ENCODE results near the gene MARCKS.
A peak's percentile ranks its signal among the peaks of the same experiment; 100 is the strongest.

Gene MARCKS

DNA sequence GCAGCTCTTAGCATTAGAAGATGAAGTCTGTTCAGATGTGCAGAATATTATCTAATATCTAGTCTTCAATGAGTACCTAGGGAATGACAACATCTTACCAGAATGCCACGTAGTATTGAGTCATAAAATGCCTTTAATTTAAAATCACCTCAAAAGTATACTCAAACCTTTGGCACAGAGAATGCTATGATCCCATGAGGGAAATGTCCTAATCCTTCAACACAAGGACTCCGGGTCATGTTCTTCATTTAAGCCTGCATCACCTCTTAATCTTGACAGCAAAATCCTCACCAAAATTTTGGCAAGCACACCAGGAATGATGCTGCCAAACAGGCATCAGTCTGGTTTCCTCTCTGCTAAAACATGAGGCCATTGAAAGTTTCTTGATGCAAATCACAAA, 23.6 kb upstream of the MARCKS start:
- Mint-ChIP-seq H3K36me3 (no peaks in the 10 kb centered on the region), H3K27me3 (no peaks in the 10 kb centered on the region), H3K4me1 (peaks cover 6% of the 10 kb centered on the region), H3K9me3 (no peaks in the 10 kb centered on the region), H3K4me3 (no peak overlapping the region), H3K27ac (no peak overlapping the region)
- no peak for ATAC-seq (ENCODE audit: low read depth)
- no peak for DNase-seq (ENCODE audit: low spot score in 2 of 2)

DNA sequence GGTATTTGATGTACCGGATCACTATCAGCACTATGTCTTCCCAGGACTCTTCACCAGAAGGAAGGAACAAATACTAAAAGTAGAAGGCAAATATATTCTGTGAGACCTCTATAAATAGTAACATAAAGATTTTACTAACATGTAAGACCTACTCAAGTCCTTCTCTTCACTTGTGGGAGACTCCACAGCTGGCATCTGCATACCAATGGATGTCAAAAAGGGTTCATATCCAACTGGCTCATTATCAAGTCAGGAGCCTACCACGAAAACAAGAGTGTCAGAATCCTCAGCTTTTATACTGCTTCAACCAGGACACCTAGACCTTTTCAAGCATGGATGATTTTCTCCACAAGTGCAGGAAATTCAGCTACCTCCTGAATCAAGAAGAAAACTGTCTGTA, 20.0 kb upstream of the MARCKS start:
- DNase-seq (ENCODE audit: low spot score in 2 of 2) (no peak), ATAC-seq (ENCODE audit: low read depth) (no peak)
- Mint-ChIP-seq H3K9me3 (no peaks in the 10 kb centered on the region), H3K4me1 (peaks cover 6% of the 10 kb centered on the region), H3K27me3 (no peaks in the 10 kb centered on the region), H3K4me3 (no peak overlapping the region), H3K36me3 (no peaks in the 10 kb centered on the region), H3K27ac (no peak overlapping the region)

DNA sequence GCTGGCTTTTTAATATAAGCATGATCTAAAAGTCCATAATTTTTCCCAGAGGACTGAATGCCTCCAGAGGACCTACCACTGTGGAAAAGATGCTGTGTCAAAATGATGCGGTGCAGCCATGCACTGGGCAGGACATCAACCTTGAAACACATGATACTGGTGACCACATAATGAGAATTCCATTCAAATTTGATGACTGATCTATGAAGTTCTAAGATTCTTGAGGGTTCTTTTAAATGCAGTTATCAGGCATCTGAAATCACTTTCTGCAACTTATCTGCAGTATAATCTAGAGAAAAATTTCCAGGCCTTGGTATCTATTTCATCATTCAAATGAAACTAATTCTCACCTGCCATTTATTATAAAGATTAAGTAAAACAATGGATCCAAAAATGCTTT, 15.0 kb upstream of the MARCKS start:
- Mint-ChIP-seq H3K36me3 (no peaks in the 10 kb centered on the region), H3K27me3 (no peaks in the 10 kb centered on the region), H3K9me3 (no peaks in the 10 kb centered on the region), H3K27ac (no peak overlapping the region), H3K4me1 (peaks cover 3% of the 10 kb centered on the region), H3K4me3 (no peak overlapping the region)
- DNase-seq (ENCODE audit: low spot score in 2 of 2) (no peak), ATAC-seq (ENCODE audit: low read depth) (no peak)

DNA sequence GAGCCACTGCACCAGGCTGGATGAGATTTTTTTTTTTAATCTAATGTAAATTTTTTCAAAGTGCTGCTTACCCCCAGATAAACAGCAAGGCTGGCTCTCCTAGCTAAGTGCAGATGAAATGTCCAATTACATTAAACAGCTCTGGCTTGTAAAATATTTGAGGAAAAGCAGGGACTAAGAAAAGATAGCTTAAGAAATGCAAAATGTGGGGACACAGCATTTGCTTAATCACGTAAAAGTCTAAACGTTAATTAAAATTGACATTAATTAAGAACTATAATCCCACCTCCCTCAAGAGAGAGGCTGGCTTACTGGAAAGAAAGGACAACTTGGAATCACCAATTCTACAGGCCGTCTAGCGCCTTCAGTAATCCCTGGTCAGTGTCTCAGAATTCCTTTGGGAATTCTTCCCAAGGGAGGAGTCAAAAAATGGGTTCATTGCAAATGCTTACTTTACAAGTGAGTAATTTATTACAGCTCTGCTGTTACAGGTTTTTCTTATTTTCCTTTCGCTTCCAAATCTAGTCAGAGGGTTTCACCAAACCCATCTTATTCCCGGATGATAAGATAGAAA, 13.6 kb upstream of the MARCKS start:
- Mint-ChIP-seq H3K9me3 (no peaks in the 10 kb centered on the region), H3K27ac (no peak overlapping the region), H3K36me3 (no peaks in the 10 kb centered on the region), H3K27me3 (no peaks in the 10 kb centered on the region), H3K4me1 (no peaks in the 10 kb centered on the region), H3K4me3 (no peak overlapping the region)
- ATAC-seq (ENCODE audit: low read depth) (no peak), DNase-seq (ENCODE audit: low spot score in 2 of 2) (no peak)

DNA sequence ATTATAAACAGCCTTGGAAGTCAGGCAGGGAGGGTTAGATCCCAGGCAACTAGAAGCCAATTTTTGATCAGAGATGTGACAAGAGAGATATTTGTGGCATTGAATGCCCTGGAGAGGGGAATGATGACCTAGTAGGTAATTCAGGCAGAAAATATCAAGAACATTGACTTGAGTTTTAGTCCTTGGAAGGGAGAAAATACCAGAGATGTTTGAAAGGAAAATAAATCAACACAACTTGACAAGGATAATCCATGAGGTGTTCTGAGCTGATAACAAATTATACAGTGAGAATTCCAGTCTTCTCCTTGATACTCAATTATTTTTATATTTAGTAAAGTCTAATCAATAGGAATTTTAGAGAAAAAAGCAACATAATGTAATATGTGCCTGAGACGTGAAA, 10.6 kb upstream of the MARCKS start:
- no peaks in the 10 kb centered on the region for H3K9me3 Mint-ChIP-seq
- no peak for DNase-seq (ENCODE audit: low spot score in 2 of 2)
- no peak overlapping the region for H3K27ac Mint-ChIP-seq
- no peak overlapping the region for H3K4me3 Mint-ChIP-seq
- no peak for ATAC-seq (ENCODE audit: low read depth)
- H3K4me1 Mint-ChIP-seq, result no peaks in the 10 kb centered on the region
- H3K27me3 Mint-ChIP-seq, result no peaks in the 10 kb centered on the region
- no peaks in the 10 kb centered on the region for H3K36me3 Mint-ChIP-seq

DNA sequence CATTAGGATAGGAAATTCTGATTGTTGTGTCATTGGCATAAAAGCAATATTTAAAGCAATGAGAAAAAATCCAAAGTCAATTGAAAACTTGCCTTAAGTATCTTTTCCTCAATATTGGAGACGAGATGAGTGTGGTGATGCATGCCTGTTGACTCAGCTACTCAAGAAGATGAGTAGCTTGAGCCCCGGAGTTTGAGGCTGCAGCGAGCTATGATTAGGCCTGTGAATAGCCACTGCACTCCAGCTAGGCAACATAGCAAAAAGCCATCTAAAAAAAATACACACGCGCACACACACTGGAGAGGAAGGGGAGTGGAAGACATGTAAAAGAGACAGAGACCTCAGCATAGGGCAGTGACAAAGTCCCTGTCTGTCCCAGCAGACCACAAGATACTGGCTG, 9.7 kb upstream of the MARCKS start:
- H3K9me3 Mint-ChIP-seq, result no peaks in the 10 kb centered on the region
- ATAC-seq (ENCODE audit: low read depth) (no peak), DNase-seq (ENCODE audit: low spot score in 2 of 2) (no peak)
- no peak overlapping the region for H3K4me3 Mint-ChIP-seq
- no peaks in the 10 kb centered on the region for H3K27me3 Mint-ChIP-seq
- H3K4me1 Mint-ChIP-seq, result no peaks in the 10 kb centered on the region
- no peak overlapping the region for H3K27ac Mint-ChIP-seq
- no peaks in the 10 kb centered on the region for H3K36me3 Mint-ChIP-seq

DNA sequence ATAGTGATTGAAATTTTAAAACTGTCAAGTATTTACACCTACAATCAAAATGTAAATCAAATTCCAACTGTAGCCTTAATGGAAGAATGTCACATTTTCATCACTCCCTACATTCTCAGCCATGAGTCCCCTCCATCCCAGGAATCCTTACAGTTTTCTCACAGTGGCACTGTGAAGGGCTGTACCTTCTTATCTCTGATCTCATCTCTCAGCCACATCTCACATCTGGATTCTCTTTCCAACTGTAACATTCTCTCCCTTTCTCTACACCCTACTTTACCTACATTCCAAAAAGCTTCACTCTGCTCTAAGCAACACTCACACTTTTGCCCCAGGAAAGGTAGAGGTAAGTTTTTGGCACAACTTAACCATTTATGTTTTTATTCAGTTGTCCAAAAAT, 8.9 kb upstream of the MARCKS start:
- H3K4me1 Mint-ChIP-seq, result no peaks in the 10 kb centered on the region
- no peak overlapping the region for H3K27ac Mint-ChIP-seq
- no peak for DNase-seq (ENCODE audit: low spot score in 2 of 2)
- H3K4me3 Mint-ChIP-seq, result no peak overlapping the region
- H3K27me3 Mint-ChIP-seq, result no peaks in the 10 kb centered on the region
- no peak for ATAC-seq (ENCODE audit: low read depth)
- no peaks in the 10 kb centered on the region for H3K36me3 Mint-ChIP-seq
- H3K9me3 Mint-ChIP-seq, result no peaks in the 10 kb centered on the region

DNA sequence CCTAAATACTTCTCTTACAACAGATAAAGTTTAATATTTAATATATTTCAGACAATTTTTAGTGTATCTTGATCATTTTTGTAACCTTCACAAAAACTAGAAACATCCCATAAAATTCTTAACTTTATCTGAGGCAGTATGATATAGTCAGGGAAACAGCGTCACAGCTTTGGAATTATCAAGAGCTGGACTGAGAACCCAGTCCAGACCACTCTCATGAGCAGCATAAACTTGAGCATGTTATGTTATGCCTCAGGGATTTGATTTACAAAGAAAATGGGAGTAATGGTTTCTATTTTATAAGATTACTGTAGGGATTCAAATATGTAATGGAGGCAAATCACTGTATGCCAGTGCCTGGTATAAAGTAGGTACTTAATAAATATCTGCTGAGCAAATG, 8.3 kb upstream of the MARCKS start:
- DNase-seq (ENCODE audit: low spot score in 2 of 2) (no peak), ATAC-seq (ENCODE audit: low read depth) (no peak)
- H3K4me1 Mint-ChIP-seq, result no peaks in the 10 kb centered on the region
- no peaks in the 10 kb centered on the region for H3K27me3 Mint-ChIP-seq
- no peak overlapping the region for H3K4me3 Mint-ChIP-seq
- no peak overlapping the region for H3K27ac Mint-ChIP-seq
- no peaks in the 10 kb centered on the region for H3K9me3 Mint-ChIP-seq
- H3K36me3 Mint-ChIP-seq, result no peaks in the 10 kb centered on the region

DNA sequence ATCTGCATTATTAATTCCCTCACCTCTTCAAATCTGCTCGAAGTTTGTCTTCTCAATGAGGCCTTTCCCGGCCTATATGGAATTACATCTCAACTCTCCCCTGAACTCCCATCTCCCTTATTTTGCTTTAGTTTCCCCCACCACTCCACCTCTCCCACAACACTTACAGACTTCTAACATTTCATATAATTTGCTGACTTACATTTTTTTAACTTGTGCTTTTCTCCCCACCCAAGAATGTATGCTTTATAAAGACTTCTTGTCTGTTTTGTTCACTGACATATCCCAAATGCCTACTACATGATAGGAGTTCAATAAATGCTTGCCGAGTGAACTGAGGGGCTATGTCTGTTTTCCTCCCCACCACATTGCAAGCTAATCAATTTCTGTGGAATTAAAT, 3.9 kb upstream of the MARCKS start:
- Mint-ChIP-seq H3K27me3 (no peaks in the 10 kb centered on the region), H3K4me3 (no peak overlapping the region), H3K9me3 (no peaks in the 10 kb centered on the region), H3K27ac (peak overlapping the region; percentile 11), H3K4me1 (peaks cover 2% of the 10 kb centered on the region), H3K36me3 (no peaks in the 10 kb centered on the region)
- DNase-seq (ENCODE audit: low spot score in 2 of 2) (no peak), ATAC-seq (ENCODE audit: low read depth) (no peak)

DNA sequence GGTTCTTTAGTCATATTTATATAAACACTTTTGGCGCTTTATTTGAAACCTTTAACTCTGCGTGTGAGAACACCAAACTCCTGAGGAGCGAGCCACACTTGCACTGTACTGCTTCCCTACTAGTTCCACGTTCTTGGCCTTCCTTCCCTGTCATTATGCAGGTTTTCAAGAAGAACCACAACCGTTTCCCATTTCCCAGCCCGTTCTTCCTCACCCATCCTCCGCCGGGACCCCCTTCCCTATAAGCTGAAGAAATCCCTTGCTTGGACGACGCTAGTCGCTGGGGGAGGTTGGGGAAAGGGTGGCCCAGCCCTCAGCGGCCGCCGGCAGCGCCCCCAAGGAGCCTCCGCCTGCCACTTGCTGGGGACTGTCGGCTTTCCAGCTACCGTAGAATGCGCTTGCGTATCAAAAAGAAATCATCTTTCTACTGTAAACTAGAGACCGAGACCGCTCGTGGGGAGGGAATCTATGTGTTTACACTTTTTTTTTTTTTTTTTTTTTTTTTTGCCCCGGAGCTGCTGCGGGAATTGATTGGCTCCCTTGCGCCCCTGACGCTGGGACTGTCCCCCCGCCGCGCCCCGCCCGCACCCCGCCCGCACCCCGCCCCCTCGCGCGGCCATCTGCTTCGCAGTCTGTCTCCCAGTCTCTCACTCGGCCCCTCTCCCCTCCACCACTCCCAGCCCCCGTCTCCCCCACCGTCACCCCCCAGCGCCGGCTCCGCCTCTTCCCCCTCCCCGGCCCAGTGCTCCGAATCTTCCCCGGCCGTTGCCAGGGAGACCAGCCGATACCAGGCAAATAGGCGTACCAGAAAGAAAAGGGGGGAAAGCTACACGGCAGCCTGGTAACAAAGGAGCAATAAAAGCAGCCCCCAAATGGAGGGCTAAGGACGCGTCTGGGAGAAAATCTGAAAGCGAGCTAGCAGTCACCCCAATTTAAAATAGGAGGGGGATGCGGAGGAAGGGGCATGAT, 2.3 kb upstream of the MARCKS start:
- peaks cover 2% of the 10 kb centered on the region for H3K4me1 Mint-ChIP-seq
- H3K27me3 Mint-ChIP-seq, result no peaks in the 10 kb centered on the region
- no peaks in the 10 kb centered on the region for H3K36me3 Mint-ChIP-seq
- no peak overlapping the region for H3K27ac Mint-ChIP-seq
- ATAC-seq (ENCODE audit: low read depth) (peak; percentile 31), DNase-seq (ENCODE audit: low spot score in 2 of 2) (peak; percentile 62 to 74)
- no peak overlapping the region for H3K4me3 Mint-ChIP-seq
- no peaks in the 10 kb centered on the region for H3K9me3 Mint-ChIP-seq

DNA sequence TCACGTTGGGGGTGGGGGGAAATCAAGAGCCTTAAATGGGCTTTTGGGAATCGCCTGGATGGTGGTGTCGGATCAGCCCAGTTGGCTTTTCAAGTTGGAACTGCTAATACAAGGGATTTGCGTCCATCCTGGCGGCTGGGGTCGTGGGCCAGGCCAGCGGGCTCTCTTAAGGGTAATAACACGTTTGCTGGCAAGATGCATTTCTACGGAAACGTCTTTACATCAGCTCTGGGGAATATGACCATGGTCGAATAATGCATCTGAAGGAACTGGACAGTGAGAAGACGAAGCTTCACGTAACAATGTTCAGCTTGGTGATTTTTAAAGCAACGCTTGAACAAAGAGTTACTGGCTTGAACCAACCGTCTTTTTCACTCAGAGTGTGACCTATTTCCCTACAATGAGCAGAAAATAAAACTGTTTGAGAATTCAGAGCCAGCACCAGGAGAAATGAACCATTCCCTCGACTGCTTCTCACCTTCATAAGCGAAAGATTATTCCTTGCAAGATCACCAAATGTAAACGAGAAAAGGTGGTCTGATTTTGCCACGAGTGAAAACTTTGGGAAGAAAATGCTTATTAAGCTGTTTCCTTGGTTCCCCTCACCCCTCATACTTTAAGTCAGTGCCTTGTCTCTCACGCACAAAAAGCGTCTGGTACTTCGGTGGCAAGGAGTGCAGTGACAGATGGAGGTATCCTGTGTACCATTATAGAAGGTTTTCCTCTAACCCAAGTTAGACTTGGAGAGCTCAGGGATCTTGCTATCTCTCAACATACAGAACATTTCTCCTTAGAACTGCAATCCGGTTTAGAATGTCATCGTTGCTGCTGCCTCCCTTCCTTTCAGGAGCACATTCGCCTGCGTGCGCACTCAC, 1.4 kb upstream of the MARCKS start:
- H3K9me3 Mint-ChIP-seq, result no peaks in the 10 kb centered on the region
- peaks cover 4% of the 10 kb centered on the region for H3K36me3 Mint-ChIP-seq
- H3K4me3 Mint-ChIP-seq, result no peak overlapping the region
- H3K4me1 Mint-ChIP-seq, result peaks cover 4% of the 10 kb centered on the region
- no peak for ATAC-seq (ENCODE audit: low read depth)
- no peaks in the 10 kb centered on the region for H3K27me3 Mint-ChIP-seq
- no peak overlapping the region for H3K27ac Mint-ChIP-seq
- peak; percentile 22 to 28 for DNase-seq (ENCODE audit: low spot score in 2 of 2)

DNA sequence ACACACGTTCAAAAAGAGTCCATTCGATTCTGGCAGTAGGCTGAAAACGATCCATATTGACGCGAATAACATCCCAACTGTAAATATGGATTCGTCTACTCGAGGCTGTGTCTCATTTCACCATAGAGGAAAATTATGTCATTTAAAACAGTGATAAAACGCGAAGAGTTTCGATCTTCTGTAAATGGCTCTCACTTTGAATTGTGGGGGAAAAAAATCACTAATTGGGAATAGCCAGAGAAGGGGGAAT, 845 bp upstream of the MARCKS start:
- Mint-ChIP-seq H3K9me3 (no peaks in the 10 kb centered on the region), H3K4me3 (no peak overlapping the region), H3K27ac (no peak overlapping the region), H3K27me3 (no peaks in the 10 kb centered on the region), H3K4me1 (peaks cover 5% of the 10 kb centered on the region), H3K36me3 (peaks cover 5% of the 10 kb centered on the region)
- DNase-seq (ENCODE audit: low spot score in 2 of 2), result no peak
- no peak for ATAC-seq (ENCODE audit: low read depth)

DNA sequence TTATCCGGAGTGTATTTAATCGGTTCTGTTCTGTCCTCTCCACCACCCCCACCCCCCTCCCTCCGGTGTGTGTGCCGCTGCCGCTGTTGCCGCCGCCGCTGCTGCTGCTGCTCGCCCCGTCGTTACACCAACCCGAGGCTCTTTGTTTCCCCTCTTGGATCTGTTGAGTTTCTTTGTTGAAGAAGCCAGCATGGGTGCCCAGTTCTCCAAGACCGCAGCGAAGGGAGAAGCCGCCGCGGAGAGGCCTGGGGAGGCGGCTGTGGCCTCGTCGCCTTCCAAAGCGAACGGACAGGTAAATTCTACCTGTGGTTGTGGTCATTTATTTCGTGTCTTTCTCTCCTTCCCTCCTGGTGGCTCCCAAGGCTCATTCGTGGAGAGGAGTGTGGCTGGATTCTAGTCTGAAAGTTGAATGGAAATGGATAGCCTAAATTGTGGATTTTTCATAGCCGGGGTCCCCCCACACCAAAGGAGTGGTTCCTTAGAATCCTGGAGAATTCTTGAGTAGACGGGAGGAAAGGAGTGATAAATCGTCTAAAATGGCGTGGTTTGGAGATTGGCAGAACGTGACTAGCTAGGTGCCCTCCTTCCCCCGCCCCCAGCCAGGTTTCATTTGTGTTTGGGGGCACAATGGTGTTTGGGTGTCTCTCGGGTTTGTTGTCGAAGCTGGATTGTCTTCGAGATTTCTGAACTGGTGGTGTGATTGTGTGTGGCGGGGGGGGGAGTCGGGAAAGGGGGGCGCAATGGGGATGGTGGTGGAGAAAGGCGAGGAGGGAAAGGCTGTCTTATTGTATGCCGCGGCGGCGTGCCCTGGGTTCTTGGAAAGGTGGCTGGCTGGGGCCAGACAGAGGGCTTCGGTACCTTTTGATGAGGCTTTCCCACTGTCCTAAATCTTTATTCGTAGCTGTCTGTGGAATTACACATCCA, 673 bp downstream of the MARCKS start:
- DNase-seq (ENCODE audit: low spot score in 2 of 2), result peak; percentile 69 to 70
- Mint-ChIP-seq H3K27me3 (no peaks in the 10 kb centered on the region), H3K27ac (no peak overlapping the region), H3K4me1 (peaks cover 9% of the 10 kb centered on the region), H3K4me3 (no peak overlapping the region), H3K36me3 (peaks cover 5% of the 10 kb centered on the region), H3K9me3 (no peaks in the 10 kb centered on the region)
- peak; percentile 7 for ATAC-seq (ENCODE audit: low read depth)

Data from memory B cell (primary cell).